Stimulated activated effector memory CD8-positive, alpha-beta T cell treated with anti-CD3 and anti-CD28 coated beads, Interleukin-12 subunit alpha, Interleukin-12 subunit beta, amount 100 ng/mL, for 72 hours (primary cell): ENCODE results near the gene COPS3.
"Not testable (repeated sequence)": the region's sequence is repeated elsewhere in the genome, so short reads cannot be mapped to it uniquely, and the experiment has no call there.

Source experiments
- ATAC-seq: fragments of 150-1000 bp; cut with Tn5 transposase; 2 replicates; pipeline ENCODE4 v1.10.0; 2021
- DNase-seq, 2 donors: peaks; one replicate each; pipeline ENCODE4 v3.0.0; 2021 to 2022; ENCODE audit warnings: low spot score in 2 of 2
- H3K27ac Mint-ChIP-seq: one replicate; pipeline ENCODE4 v1.8.0; 2022; ENCODE audit warnings: mild to moderate bottlenecking, mixed read lengths
- H3K36me3 Mint-ChIP-seq: one replicate; pipeline ENCODE4 v1.8.0; 2022; ENCODE audit warnings: mild to moderate bottlenecking, mixed read lengths
- H3K4me1 Mint-ChIP-seq: one replicate; pipeline ENCODE4 v1.8.0; 2022; ENCODE audit warnings: mixed read lengths
- H3K4me3 Mint-ChIP-seq: one replicate; pipeline ENCODE4 v1.8.0; 2022; ENCODE audit warnings: mild to moderate bottlenecking, mixed read lengths
- H3K9me3 Mint-ChIP-seq: one replicate; pipeline ENCODE4 v1.8.0; 2022; ENCODE audit warnings: mixed read lengths

Gene COPS3

GRCh38 chr17:17275971-17276370 lies 5.1 kb downstream of the COPS3 start:
- Mint-ChIP-seq H3K4me3 (no peak overlapping the region), H3K4me1 (peaks cover 23% of the 10 kb centered on the region), H3K27ac (peak overlapping the region; percentile 35), H3K9me3 (no peaks in the 10 kb centered on the region), H3K36me3 (peaks cover 85% of the 10 kb centered on the region)
- no peak for DNase-seq
- ATAC-seq = no peak

DNA sequence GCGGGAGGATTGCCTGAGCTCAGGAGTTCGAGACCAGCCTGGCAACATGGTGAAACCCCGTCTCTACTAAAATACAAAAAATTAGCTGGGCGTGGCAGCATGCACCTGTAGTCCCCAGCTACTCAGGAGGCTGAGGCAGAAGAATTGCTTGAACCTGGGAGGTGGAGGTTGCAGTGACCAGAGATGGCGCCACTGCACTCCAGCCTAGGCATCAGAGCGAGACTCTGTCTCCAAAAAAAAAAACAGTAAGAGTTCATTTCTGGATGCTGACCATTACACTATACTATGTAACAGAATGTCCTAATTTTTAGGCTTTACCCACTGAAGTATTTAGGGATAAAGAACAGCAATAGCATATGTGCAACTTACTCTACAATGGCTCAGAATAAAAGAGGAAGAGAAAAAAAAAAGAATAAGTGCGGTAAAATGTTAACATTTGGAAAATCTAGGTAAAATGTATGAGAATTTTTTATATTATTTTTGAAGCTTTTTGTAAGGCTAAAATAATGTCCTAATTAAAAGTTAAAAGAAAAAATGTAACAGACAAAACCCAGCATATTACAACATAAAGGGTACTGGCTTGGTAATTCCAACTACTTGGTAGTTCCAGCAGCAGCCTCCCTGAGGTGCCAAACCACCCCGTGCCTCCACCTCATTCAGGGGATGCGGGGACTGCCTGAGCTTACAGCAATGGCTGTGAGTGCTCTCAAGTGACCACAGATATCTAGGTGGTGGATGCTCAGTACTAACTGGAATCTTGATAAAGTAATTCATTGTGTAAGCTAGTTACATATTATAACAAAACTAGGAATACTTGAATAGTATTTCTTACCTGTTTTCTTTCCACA lies 10.9 kb downstream of the COPS3 start:
- Mint-ChIP-seq H3K4me3 (no peak overlapping the region), H3K9me3 (no peaks in the 10 kb centered on the region), H3K4me1 (no peaks in the 10 kb centered on the region), H3K36me3 (peaks cover 100% of the 10 kb centered on the region), H3K27ac (no peak overlapping the region)
- ATAC-seq (no peak), DNase-seq (no peak)

GRCh38 chr17:17264430-17264829 lies 16.6 kb downstream of the COPS3 start:
- peak overlapping the region; percentile 8 for H3K27ac Mint-ChIP-seq
- peaks cover 100% of the 10 kb centered on the region for H3K36me3 Mint-ChIP-seq
- ATAC-seq = no peak
- no peak for DNase-seq
- no peaks in the 10 kb centered on the region for H3K9me3 Mint-ChIP-seq
- H3K4me3 Mint-ChIP-seq = no peak overlapping the region
- no peaks in the 10 kb centered on the region for H3K4me1 Mint-ChIP-seq

GRCh38 chr17:17258998-17259397 lies 22.0 kb downstream of the COPS3 start:
- no peak overlapping the region for H3K27ac Mint-ChIP-seq

DNA sequence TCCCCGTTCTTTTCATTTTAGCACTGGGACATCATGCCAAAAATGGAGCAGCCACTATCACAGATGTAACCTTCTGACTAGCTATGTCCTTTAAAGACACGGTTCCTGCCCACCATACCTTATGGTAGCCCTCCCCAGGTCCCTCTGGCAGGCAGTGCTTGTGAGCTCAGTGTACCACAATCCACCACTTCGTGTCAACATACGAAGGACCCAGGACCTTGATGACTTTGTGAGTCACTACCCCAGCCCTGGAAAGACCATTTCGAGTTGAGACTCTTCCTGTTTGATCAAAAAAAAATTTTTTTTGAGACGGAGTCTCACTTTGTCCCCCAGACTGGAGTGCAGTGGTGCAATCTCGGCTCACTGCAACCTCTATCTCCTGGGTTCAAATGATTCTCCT lies 23.0 kb downstream of the COPS3 start:
- Mint-ChIP-seq H3K27ac (peak overlapping the region; percentile 77), H3K4me3 (no peak overlapping the region)

More at GRCh38 chr17:17258998-17259397, 22.0 kb downstream of the COPS3 start:
- no peak for DNase-seq
- ATAC-seq = no peak
- H3K9me3 Mint-ChIP-seq = no peaks in the 10 kb centered on the region
- H3K36me3 Mint-ChIP-seq = peaks cover 100% of the 10 kb centered on the region
- no peaks in the 10 kb centered on the region for H3K4me1 Mint-ChIP-seq
- H3K4me3 Mint-ChIP-seq = no peak overlapping the region

GRCh38 chr17:17256316-17256715 lies 24.7 kb downstream of the COPS3 start:
- Mint-ChIP-seq H3K36me3 (peaks cover 100% of the 10 kb centered on the region), H3K4me1 (peaks cover 5% of the 10 kb centered on the region), H3K9me3 (no peaks in the 10 kb centered on the region), H3K27ac (no peak overlapping the region), H3K4me3 (no peak overlapping the region)
- DNase-seq (no peak), ATAC-seq (no peak)

More for the DNA sequence above, 23.0 kb downstream of the COPS3 start:
- DNase-seq (no peak), ATAC-seq (no peak)
- H3K4me1 Mint-ChIP-seq = peaks cover 5% of the 10 kb centered on the region
- no peaks in the 10 kb centered on the region for H3K9me3 Mint-ChIP-seq
- peaks cover 100% of the 10 kb centered on the region for H3K36me3 Mint-ChIP-seq

DNA sequence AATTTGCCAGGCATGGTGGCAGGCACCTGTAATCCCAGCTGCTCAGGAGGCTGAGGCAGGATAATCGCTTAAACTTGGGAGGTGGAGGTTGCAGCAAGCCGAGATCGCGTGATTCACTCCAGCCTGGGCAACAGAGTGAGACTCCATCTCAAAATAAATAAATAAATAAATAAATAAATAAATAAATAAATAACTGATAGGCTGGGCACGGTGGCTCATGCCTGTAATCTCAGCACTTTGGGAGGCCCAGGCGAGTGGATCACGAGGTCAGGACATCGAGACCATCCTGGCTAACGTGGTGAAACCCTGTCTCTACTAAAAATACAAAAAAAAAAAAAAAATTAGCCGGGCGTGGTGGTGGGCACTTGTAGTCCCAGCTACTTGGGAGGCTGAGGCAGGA lies 25.4 kb downstream of the COPS3 start:
- not testable (repeated sequence) for H3K4me1 Mint-ChIP-seq, H3K4me3 Mint-ChIP-seq, H3K9me3 Mint-ChIP-seq, DNase-seq, ATAC-seq
- Mint-ChIP-seq H3K27ac (peak overlapping the region; percentile 60), H3K36me3 (peaks cover 100% of the 10 kb centered on the region)

GRCh38 chr17:17254036-17254435 lies 27.0 kb downstream of the COPS3 start:
- H3K4me3 Mint-ChIP-seq = no peak overlapping the region
- H3K36me3 Mint-ChIP-seq = peaks cover 100% of the 10 kb centered on the region
- no peaks in the 10 kb centered on the region for H3K9me3 Mint-ChIP-seq
- DNase-seq = no peak
- peaks cover 5% of the 10 kb centered on the region for H3K4me1 Mint-ChIP-seq
- H3K27ac Mint-ChIP-seq = no peak overlapping the region
- ATAC-seq = no peak

DNA sequence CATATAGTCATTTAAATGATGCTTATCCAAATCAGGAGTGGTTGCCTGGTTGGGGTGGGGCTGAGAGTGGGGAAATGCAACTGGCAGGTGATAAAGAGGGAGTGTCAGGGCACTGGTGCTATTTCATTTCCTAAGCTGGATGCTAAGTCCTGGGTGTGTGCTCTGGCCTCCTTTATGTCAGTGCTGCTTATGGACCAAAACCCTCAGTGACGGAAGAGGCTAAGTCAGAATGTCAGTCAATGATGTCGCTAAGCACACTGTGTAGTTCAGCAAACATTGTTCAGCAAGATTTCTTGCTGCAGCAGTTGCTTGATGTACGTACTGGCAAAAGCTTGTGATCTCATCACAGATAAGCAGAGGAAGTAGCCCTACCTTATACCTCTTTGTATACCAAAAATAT lies 27.6 kb downstream of the COPS3 start:
- Mint-ChIP-seq H3K36me3 (peaks cover 100% of the 10 kb centered on the region), H3K4me3 (no peak overlapping the region), H3K4me1 (peaks cover 5% of the 10 kb centered on the region), H3K9me3 (no peaks in the 10 kb centered on the region), H3K27ac (no peak overlapping the region)
- no peak for ATAC-seq
- DNase-seq = no peak

DNA sequence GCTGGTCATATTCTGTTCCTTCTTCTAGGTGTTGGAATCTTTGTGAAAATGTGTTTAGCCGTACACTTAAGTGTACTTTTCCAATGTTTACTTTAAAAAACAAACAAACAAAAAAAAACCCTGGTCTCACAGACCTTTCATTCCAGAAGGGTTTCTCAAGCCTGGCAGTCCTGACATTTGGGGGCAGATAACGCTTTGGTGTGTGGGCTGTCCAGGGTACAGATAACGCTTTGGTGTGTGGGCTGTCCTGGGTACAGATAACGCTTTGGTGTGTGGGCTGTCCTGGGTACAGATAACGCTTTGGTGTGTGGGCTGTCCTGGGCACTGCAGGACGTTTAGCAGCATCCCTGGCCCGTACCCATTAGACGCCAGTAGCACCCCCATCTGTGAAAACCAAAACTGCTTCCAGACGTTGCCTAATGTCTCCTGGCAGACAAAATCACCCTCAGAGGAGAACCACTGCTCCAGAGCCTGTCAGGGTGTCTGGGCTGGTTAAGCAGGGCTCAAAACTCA lies 28.8 kb downstream of the COPS3 start:
- Mint-ChIP-seq H3K4me3 (no peak overlapping the region), H3K27ac (no peak overlapping the region), H3K36me3 (peaks cover 100% of the 10 kb centered on the region), H3K4me1 (peaks cover 5% of the 10 kb centered on the region), H3K9me3 (no peaks in the 10 kb centered on the region)
- ATAC-seq (no peak), DNase-seq (no peak)

GRCh38 chr17:17246879-17247278 lies 34.2 kb downstream of the COPS3 start:
- Mint-ChIP-seq H3K4me1 (no peaks in the 10 kb centered on the region), H3K27ac (peak overlapping the region; percentile 6), H3K36me3 (peaks cover 70% of the 10 kb centered on the region), H3K9me3 (no peaks in the 10 kb centered on the region), H3K4me3 (no peak overlapping the region)
- DNase-seq (no peak), ATAC-seq (no peak)

GRCh38 chr17:17243163-17243562 lies 37.9 kb downstream of the COPS3 start:
- H3K4me3 Mint-ChIP-seq = no peak overlapping the region
- H3K27ac Mint-ChIP-seq = no peak overlapping the region
- H3K36me3 Mint-ChIP-seq = peaks cover 33% of the 10 kb centered on the region

DNA sequence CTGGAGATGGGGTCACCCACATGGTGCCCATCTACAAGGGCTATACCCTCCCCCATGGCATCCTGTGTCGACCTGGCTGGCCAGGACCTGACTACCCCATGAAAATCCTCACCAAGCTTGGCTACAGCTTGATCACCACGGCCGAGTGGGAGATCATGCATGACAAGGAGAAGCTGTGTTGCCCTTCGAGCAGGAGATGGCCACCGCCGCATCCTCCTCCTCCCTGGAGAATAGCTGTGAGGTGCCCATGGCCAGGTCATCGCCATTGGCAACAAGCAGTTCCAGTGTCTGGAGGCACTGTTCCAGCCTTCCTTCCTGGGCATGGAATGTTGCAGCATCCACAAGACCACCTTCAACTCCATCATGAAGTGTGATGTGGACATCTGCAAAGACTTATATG lies 38.8 kb downstream of the COPS3 start:
- H3K4me1 Mint-ChIP-seq = peaks cover 8% of the 10 kb centered on the region
- H3K27ac Mint-ChIP-seq = no peak overlapping the region
- DNase-seq (no peak), ATAC-seq (no peak)
- H3K9me3 Mint-ChIP-seq = no peaks in the 10 kb centered on the region
- H3K36me3 Mint-ChIP-seq = peaks cover 31% of the 10 kb centered on the region
- no peak overlapping the region for H3K4me3 Mint-ChIP-seq

More at GRCh38 chr17:17243163-17243562, 37.9 kb downstream of the COPS3 start:
- no peaks in the 10 kb centered on the region for H3K9me3 Mint-ChIP-seq
- DNase-seq (no peak), ATAC-seq (no peak)
- H3K4me1 Mint-ChIP-seq = peaks cover 8% of the 10 kb centered on the region

GRCh38 chr17:17241656-17242055 lies 39.4 kb downstream of the COPS3 start:
- no peak for ATAC-seq
- Mint-ChIP-seq H3K4me1 (peaks cover 8% of the 10 kb centered on the region), H3K4me3 (no peak overlapping the region), H3K36me3 (peaks cover 29% of the 10 kb centered on the region), H3K9me3 (no peaks in the 10 kb centered on the region), H3K27ac (no peak overlapping the region)
- DNase-seq = no peak

DNA sequence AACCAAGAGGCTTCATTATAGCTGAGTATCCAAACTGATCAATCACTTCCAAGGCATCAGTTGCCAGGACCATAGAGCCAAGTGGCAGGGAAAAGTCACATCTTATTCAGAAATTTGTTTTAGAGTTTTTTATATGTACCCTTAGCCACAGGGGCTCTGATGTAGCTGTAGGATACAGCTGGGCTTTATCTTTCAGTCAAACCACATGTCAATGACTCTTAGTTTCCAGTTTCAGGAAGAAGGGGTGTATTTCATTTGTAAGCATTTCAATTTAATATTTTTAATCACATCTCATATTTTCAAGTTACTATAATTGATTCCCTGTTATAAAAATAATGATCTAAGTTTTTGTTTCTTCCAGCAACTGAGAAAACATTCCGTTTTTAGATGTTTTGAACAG lies 41.2 kb downstream of the COPS3 start:
- Mint-ChIP-seq H3K36me3 (peaks cover 20% of the 10 kb centered on the region), H3K4me3 (no peak overlapping the region), H3K9me3 (no peaks in the 10 kb centered on the region), H3K4me1 (peaks cover 26% of the 10 kb centered on the region), H3K27ac (no peak overlapping the region)
- ATAC-seq (no peak), DNase-seq (no peak)
